ENCODE results near the gene PROM1. TPM values are rescaled to one million over a fixed set of nuclear protein-coding genes. Genes with fewer than 3 reads are reported as not detected.
A peak's percentile ranks its signal among the peaks of the same experiment; 100 is the strongest.

Gene PROM1
- total RNA-seq, 2 donors from 2014 or later = 23.7 to 24.6 TPM

DNA sequence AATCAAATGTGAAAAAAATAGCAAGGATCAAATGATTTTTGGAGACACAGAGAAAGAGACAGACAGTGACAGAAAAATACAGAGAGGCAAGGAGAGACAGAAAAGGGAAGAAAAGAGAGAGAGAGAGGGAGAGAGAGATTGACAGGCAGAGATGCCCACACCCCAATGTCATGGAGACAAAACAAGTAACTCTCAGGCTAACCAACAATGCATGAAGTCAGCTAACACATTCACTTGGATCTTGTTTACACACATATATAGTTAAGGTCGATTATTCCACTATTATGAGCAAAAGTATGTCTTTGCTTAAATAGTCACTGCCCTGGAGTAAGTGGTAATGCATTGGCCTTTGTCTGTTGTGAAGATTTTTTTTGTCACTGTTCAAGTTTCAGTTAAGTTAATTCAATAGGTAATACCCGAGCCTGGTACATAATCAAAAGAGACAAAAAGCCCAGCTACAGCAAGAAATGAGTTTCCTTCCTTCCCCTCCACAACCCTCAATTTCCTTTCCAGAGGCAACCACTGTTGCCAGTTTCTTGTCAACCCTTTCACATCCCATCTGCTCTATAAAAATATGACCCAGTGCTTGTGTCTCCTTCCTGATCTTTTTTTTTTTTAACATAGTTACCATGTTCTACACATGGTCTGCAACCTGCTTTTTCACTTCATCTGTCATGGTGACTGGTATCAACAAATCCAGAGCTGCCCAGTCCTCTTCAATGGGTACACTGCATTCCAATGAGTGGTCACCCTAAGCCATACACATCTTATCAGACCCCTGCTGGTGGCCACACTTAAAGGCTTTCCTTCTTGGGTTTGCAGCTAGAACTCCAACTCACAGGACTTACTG, 52.1 kb downstream of the PROM1 start:
- H3K4me1 ChIP-seq = peaks cover 35% of the 10 kb centered on the region
- intact Hi-C loops (cut with DNase I) = no loop called here
- no peak for DNase-seq
- TF ChIP-seq CTCF (IDR thresholded peaks at IDR 0.05) (no peak), POLR2A (IDR thresholded peaks at IDR 0.05) (no peak)
- H3K27me3 ChIP-seq = no peaks in the 10 kb centered on the region
- no peak for ATAC-seq
- 21 to 25% methylated on average over 2 of the region's 2 CpGs for WGBS, 2 donors
- peak overlapping the region in 3 of 4 donors; percentile 33 to 66 (median 54) for H3K27ac ChIP-seq
- no peak overlapping the region for H3K4me3 ChIP-seq
- no peaks in the 10 kb centered on the region for H3K36me3 ChIP-seq (replicated peaks in 1 of 2; ENCODE audit: insufficient read depth in 1 of 2, low read depth in 2 of 2)
- H3K9me3 ChIP-seq = no peaks in the 10 kb centered on the region

- no peak for DNase-seq
- no peak overlapping the region for H3K4me3 ChIP-seq
- 0 to 72% methylated on average over 1 of the region's 1 CpG for WGBS, 2 donors
- TF ChIP-seq POLR2A (IDR thresholded peaks at IDR 0.05) = no peak
- no peak for TF ChIP-seq CTCF (IDR thresholded peaks at IDR 0.05)
- H3K9me3 ChIP-seq = no peaks in the 10 kb centered on the region
- no peaks in the 10 kb centered on the region for H3K27me3 ChIP-seq
- H3K4me1 ChIP-seq = peaks cover 30% of the 10 kb centered on the region
- ATAC-seq = no peak
- no peaks in the 10 kb centered on the region for H3K36me3 ChIP-seq (replicated peaks in 1 of 2; ENCODE audit: insufficient read depth in 1 of 2, low read depth in 2 of 2)
- intact Hi-C loops (cut with DNase I) = no loop called here
- no peak overlapping the region for H3K27ac ChIP-seq
These were observed 53.9 kb downstream of the PROM1 start for GRCh38 chr4:16029886-16030285.

- Histone ChIP-seq H3K27ac (peak overlapping the region in 2 of 4 donors; percentile 4 to 28), H3K27me3 (no peaks in the 10 kb centered on the region), H3K4me3 (no peak overlapping the region), H3K4me1 (peaks cover 24% of the 10 kb centered on the region), H3K36me3 (replicated peaks in 1 of 2; ENCODE audit: insufficient read depth in 1 of 2, low read depth in 2 of 2) (no peaks in the 10 kb centered on the region), H3K9me3 (no peaks in the 10 kb centered on the region)
- intact Hi-C loops (cut with DNase I) = no loop called here
- no peak for DNase-seq
- WGBS, 2 donors = 26 to 32% methylated on average over 4 of the region's 4 CpGs
- no peak for ATAC-seq
- TF ChIP-seq CTCF (IDR thresholded peaks at IDR 0.05) = no peak
- TF ChIP-seq POLR2A (IDR thresholded peaks at IDR 0.05) = no peak
These were observed 54.6 kb downstream of the PROM1 start for GRCh38 chr4:16029262-16029661.

- no peak for TF ChIP-seq CTCF (IDR thresholded peaks at IDR 0.05)
- TF ChIP-seq POLR2A (IDR thresholded peaks at IDR 0.05) = no peak
- no peaks in the 10 kb centered on the region for H3K36me3 ChIP-seq (replicated peaks in 1 of 2; ENCODE audit: insufficient read depth in 1 of 2, low read depth in 2 of 2)
- H3K4me3 ChIP-seq = no peak overlapping the region
- no peaks in the 10 kb centered on the region for H3K9me3 ChIP-seq
- ATAC-seq = no peak
- intact Hi-C loops (cut with DNase I) = no loop called here
- H3K27me3 ChIP-seq = no peaks in the 10 kb centered on the region
- H3K4me1 ChIP-seq = peaks cover 9% of the 10 kb centered on the region
- DNase-seq = no peak
- no peak overlapping the region for H3K27ac ChIP-seq
- 60% methylated on average over 4 of the region's 4 CpGs for WGBS, 2 donors
These were observed 56.2 kb downstream of the PROM1 start for GRCh38 chr4:16027626-16028025.

- WGBS, 2 donors = 44% methylated on average over 2 of the region's 2 CpGs
- DNase-seq = peak in 1 of 4 donors; percentile 5
These were observed 56.7 kb downstream of the PROM1 start for GRCh38 chr4:16027114-16027513.

More at GRCh38 chr4:16027114-16027513, 56.7 kb downstream of the PROM1 start:
- H3K4me3 ChIP-seq = no peak overlapping the region
- no peaks in the 10 kb centered on the region for H3K27me3 ChIP-seq
- H3K9me3 ChIP-seq = no peaks in the 10 kb centered on the region
- H3K4me1 ChIP-seq = peaks cover 4% of the 10 kb centered on the region
- no peak for TF ChIP-seq POLR2A (IDR thresholded peaks at IDR 0.05)
- TF ChIP-seq CTCF (IDR thresholded peaks at IDR 0.05) = no peak
- no peak overlapping the region for H3K27ac ChIP-seq
- no peak for ATAC-seq
- intact Hi-C loops (cut with DNase I) = no loop called here
- H3K36me3 ChIP-seq (replicated peaks in 1 of 2; ENCODE audit: insufficient read depth in 1 of 2, low read depth in 2 of 2) = no peaks in the 10 kb centered on the region

Measured in body of pancreas (tissue), 4 donors.